CD4-positive, alpha-beta memory T cell (primary cell): ENCODE results near the gene ZXDC. TPM values are rescaled to one million over a fixed set of nuclear protein-coding genes. Genes with fewer than 3 reads are reported as not detected.

Source experiments
- CTCF ChIA-PET: fragments of 350-600 bp; sonication (Branson Sonifier 250); formaldehyde crosslinking; loops from one replicate; lab custom pipeline; 2021; ENCODE audit warnings: inconsistent platforms; ENCODE audit not compliant: partially characterized antibody; lab: Charles Lee
- POLR2A ChIA-PET: fragments of 350-600 bp; sonication (Branson Sonifier 250); formaldehyde crosslinking; loops from one replicate; lab custom pipeline; 2021; ENCODE audit not compliant: partially characterized antibody; lab: Charles Lee
- DNase-seq, 5 donors: peaks; one replicate each; pipeline versions ENCODE4 v3.0.0 to v3.0.0-alpha.2; 2020 to 2022; ENCODE audit warnings: mixed read lengths in 1 of 5
- H3K27ac ChIP-seq: one replicate; pipeline ENCODE4 v1.7.0; 2013; ENCODE audit warnings: low read depth, low read length
- H3K27me3 ChIP-seq: 2 replicates; pipeline ENCODE4 v1.7.0; 2013; ENCODE audit warnings: mild to moderate bottlenecking, low read length, moderate library complexity; ENCODE audit not compliant: insufficient read depth
- H3K36me3 ChIP-seq: 2 replicates; pipeline ENCODE4 v1.7.0; 2013; ENCODE audit warnings: mild to moderate bottlenecking, low read length, moderate library complexity; ENCODE audit not compliant: insufficient read depth
- H3K4me1 ChIP-seq: 2 replicates; pipeline ENCODE4 v1.7.0; 2013; ENCODE audit warnings: mild to moderate bottlenecking, low read length, moderate library complexity; ENCODE audit not compliant: insufficient read depth
- H3K4me3 ChIP-seq, 2 donors: one replicate each; pipeline ENCODE4 v1.7.0; 2013; ENCODE audit warnings: low read length in 2 of 2, mild to moderate bottlenecking in 1 of 2
- H3K9me3 ChIP-seq, 2 donors: one replicate each; pipeline ENCODE4 v1.7.0; 2013; ENCODE audit warnings: low read length in 2 of 2, control low read depth in 1 of 2; ENCODE audit not compliant: control insufficient read depth in 1 of 2
- H3K27ac Mint-ChIP-seq, 7 donors: one replicate each; pipeline ENCODE4 v1.8.0; 2020 to 2021; ENCODE audit warnings: mixed read lengths in 7 of 7, mild to moderate bottlenecking in 6 of 7, inconsistent platforms in 3 of 7, moderate library complexity in 3 of 7
- H3K27me3 Mint-ChIP-seq, 2 donors: one replicate each; pipeline ENCODE4 v1.8.0; 2020 to 2021; ENCODE audit warnings: mixed read lengths in 2 of 2
- H3K36me3 Mint-ChIP-seq, 2 donors: one replicate each; pipeline ENCODE4 v1.8.0; 2020 to 2021; ENCODE audit warnings: mixed read lengths in 2 of 2, inconsistent platforms in 1 of 2, mild to moderate bottlenecking in 1 of 2
- H3K4me1 Mint-ChIP-seq, 4 donors: one replicate each; pipeline ENCODE4 v1.8.0; 2020 to 2021; ENCODE audit warnings: mixed read lengths in 4 of 4, mild to moderate bottlenecking in 1 of 4
- H3K4me3 Mint-ChIP-seq, 8 donors: one replicate each; pipeline ENCODE4 v1.8.0; 2020 to 2021; ENCODE audit warnings: mixed read lengths in 8 of 8, mild to moderate bottlenecking in 7 of 8, moderate library complexity in 6 of 8, inconsistent platforms in 3 of 8
- H3K9me3 Mint-ChIP-seq, 8 donors: one replicate each; pipeline ENCODE4 v1.8.0; 2020 to 2021; ENCODE audit warnings: mixed read lengths in 8 of 8, mild to moderate bottlenecking in 5 of 8, inconsistent platforms in 3 of 8, moderate library complexity in 1 of 8
- intact Hi-C: fragments of 100-400 bp; cut with micrococcal nuclease; formaldehyde crosslinking; loops from one replicate; pipeline ENCODE4 v1.15.1; 2023
- polyA plus RNA-seq, 2 donors: library from polyadenylated mRNA; unstranded; fragments of 300-500 nt; fragmentation: Illumina TruSeq; gene quantifications; one replicate each; pipeline ENCODE4 v1.2.3, GENCODE V29; 2021
- total RNA-seq, 2 experiments: library from RNA; stranded (reverse); gene quantifications; one replicate each; pipeline ENCODE4 v1.2.3, GENCODE V29; 2021

The ZXDC gene
- total and polyA plus RNA-seq, 4 experiments from 2014 or later = 10.3 to 66.3 (median 42.9) TPM

DNA sequence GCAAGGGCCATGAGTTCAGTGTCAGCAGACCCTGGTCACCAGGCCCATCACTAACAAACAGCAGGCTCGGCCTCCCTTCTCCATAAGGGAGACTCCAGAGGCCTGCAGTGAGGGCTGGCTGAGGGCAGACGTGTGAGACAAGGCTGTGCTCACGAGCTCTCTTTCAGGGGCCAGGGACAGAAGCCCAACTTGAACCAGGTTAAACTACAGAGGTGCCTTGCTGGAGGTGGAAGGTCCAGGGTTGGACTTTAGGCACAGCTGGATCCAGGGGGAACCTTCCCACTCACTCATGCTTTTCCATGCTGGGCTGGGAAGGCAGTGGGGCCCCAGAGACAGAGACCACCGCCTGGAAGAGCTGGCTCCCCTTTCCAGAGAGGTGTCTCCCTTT, 62.0 kb downstream of the ZXDC start:
- Mint-ChIP-seq H3K27me3 (peaks cover 27 to 31% of the 10 kb centered on the region in 2 donors), H3K36me3 (no peaks in the 10 kb centered on the region), H3K4me1 (no peaks in the 10 kb centered on the region), H3K9me3 (peaks cover 0 to 16% (median 0%) of the 10 kb centered on the region in 8 donors), H3K27ac (no peak overlapping the region), H3K4me3 (no peak overlapping the region)
- ChIA-PET CTCF (no interaction called here), POLR2A (no interaction called here)
- Histone ChIP-seq H3K27me3 (no peaks in the 10 kb centered on the region), H3K4me1 (no peaks in the 10 kb centered on the region), H3K36me3 (no peaks in the 10 kb centered on the region), H3K9me3 (no peaks in the 10 kb centered on the region), H3K27ac (no peak overlapping the region), H3K4me3 (no peak overlapping the region)
- intact Hi-C loops = no loop called here
- DNase-seq = no peak

DNA sequence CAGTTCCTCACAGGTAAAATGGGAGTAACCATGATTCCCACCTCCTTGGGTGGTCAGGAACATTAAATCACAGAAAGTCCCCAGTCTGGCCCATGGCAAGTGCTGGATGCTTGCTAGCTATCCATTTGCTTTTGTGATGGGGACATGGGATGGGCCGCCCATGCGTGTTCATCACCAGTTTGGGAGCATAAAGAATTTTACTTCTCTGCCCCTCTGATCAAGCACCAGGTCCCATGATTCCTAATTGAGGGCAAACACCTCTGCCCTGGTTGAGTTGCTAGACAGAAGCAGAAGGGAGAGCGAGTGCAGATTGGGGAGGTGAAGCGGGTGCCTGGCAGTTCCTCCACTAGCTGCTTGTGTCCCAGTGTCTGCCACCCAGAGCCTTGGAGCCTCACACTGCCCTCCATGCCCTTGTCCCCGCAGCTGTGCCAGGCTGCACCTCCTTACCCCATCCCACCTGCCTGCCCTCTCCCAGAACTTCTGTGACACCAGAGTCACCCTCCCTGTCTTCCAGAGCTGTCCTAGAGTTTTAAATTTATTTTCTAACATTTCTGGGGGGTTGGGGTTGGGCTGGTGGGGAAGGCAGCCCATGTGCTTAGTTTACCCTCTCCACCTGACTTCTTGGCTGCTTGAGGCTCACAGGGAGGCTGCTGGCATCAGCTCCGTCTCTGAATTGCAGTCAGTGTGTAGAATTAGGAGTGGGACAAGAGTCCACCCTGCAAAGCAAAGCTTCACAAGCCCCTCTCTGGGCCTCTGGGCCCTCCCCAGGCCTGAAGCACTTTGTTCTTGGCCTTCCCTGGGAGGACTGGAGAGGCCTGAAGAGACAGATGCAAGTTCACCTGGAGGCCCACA, 62.6 kb downstream of the ZXDC start:
- intact Hi-C loops = no loop called here
- Histone ChIP-seq H3K36me3 (no peaks in the 10 kb centered on the region), H3K9me3 (no peaks in the 10 kb centered on the region), H3K4me1 (no peaks in the 10 kb centered on the region), H3K27me3 (no peaks in the 10 kb centered on the region), H3K27ac (no peak overlapping the region), H3K4me3 (no peak overlapping the region)
- no peak for DNase-seq
- H3K27ac Mint-ChIP-seq = peak overlapping the region in 1 of 7 donors; percentile 41
- H3K9me3 Mint-ChIP-seq = peaks cover 0 to 16% (median 0%) of the 10 kb centered on the region in 8 donors
- peaks cover 28 to 35% of the 10 kb centered on the region in 2 donors for H3K27me3 Mint-ChIP-seq
- CTCF ChIA-PET = no interaction called here
- POLR2A ChIA-PET = no interaction called here
- H3K4me3 Mint-ChIP-seq = no peak overlapping the region
- no peaks in the 10 kb centered on the region for H3K4me1 Mint-ChIP-seq
- no peaks in the 10 kb centered on the region for H3K36me3 Mint-ChIP-seq

DNA sequence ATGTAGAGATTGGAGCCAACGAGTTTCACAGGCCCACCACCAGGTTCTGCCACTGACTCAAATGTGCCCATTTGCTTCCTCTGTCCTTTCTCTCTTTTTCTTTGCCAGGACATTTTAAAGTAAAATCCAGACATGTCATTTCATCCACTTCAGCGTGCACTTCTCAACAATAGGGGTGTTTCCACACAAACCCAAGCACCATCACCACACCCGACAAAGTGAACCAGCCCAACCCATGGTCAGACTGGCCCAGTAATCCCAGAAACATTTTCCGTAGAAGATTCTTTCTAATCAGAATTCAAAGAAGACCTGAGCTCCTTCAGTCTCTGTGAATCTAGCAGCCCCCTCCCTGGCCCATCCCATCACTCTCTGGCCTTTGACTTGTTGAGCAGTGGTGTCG, 67.6 kb downstream of the ZXDC start:
- H3K36me3 Mint-ChIP-seq = no peaks in the 10 kb centered on the region
- H3K4me3 Mint-ChIP-seq = no peak overlapping the region
- ChIA-PET POLR2A (no interaction called here), CTCF (no interaction called here)
- Histone ChIP-seq H3K27ac (no peak overlapping the region), H3K9me3 (no peaks in the 10 kb centered on the region), H3K27me3 (no peaks in the 10 kb centered on the region), H3K4me3 (no peak overlapping the region), H3K36me3 (no peaks in the 10 kb centered on the region), H3K4me1 (no peaks in the 10 kb centered on the region)
- H3K27ac Mint-ChIP-seq = no peak overlapping the region
- no peaks in the 10 kb centered on the region for H3K4me1 Mint-ChIP-seq
- intact Hi-C loops = no loop called here
- DNase-seq = no peak
- H3K27me3 Mint-ChIP-seq = peaks cover 12 to 52% of the 10 kb centered on the region in 2 donors
- peaks cover 0 to 16% (median under 1%) of the 10 kb centered on the region in 8 donors for H3K9me3 Mint-ChIP-seq

DNA sequence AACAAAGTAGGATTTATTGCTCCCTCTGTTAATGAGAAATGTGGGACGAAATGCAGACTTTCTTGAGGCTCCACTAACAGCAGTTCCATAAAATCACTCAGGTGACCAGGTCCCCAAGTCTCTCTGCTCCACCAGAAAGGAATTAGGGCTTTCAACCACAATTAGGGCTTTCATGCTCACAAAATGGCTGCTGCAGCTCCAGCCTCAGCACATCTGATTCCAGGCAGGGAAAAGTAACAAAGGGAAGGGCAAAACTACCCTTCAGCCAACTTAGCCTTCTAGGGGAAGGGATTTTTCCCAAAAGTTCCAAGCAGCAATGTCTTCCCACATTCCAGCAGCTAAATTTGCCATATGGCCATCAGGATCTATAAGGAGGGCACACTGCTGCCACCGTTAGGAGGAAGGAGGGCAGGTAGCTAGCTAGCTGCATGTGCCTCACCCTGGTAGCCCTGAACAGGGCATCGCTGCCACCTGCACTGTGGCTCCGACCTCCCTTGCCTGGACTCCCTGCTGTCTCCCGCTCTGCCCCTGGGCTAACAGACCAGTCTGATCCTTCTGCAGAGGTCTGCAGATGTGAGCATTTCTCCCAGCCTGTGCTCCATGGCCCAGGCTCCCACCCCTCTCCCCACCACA, 68.2 kb downstream of the ZXDC start:
- POLR2A ChIA-PET = no interaction called here
- H3K9me3 Mint-ChIP-seq = peaks cover 0 to 16% (median under 1%) of the 10 kb centered on the region in 8 donors
- H3K4me3 Mint-ChIP-seq = no peak overlapping the region
- H3K4me3 ChIP-seq = no peak overlapping the region
- CTCF ChIA-PET = interaction anchor here (1.3 kb wide), 1 partner anchor 11 kb away, joined by 3 read pairs; no protein-coding TSS in a partner anchor
- no peaks in the 10 kb centered on the region for H3K9me3 ChIP-seq
- no peaks in the 10 kb centered on the region for H3K27me3 ChIP-seq
- DNase-seq = no peak
- H3K36me3 ChIP-seq = no peaks in the 10 kb centered on the region
- no peaks in the 10 kb centered on the region for H3K36me3 Mint-ChIP-seq
- intact Hi-C loops = no loop called here
- H3K27ac Mint-ChIP-seq = no peak overlapping the region
- H3K4me1 ChIP-seq = no peaks in the 10 kb centered on the region
- H3K27me3 Mint-ChIP-seq = peaks cover 14 to 53% of the 10 kb centered on the region in 2 donors
- no peaks in the 10 kb centered on the region for H3K4me1 Mint-ChIP-seq
- no peak overlapping the region for H3K27ac ChIP-seq

DNA sequence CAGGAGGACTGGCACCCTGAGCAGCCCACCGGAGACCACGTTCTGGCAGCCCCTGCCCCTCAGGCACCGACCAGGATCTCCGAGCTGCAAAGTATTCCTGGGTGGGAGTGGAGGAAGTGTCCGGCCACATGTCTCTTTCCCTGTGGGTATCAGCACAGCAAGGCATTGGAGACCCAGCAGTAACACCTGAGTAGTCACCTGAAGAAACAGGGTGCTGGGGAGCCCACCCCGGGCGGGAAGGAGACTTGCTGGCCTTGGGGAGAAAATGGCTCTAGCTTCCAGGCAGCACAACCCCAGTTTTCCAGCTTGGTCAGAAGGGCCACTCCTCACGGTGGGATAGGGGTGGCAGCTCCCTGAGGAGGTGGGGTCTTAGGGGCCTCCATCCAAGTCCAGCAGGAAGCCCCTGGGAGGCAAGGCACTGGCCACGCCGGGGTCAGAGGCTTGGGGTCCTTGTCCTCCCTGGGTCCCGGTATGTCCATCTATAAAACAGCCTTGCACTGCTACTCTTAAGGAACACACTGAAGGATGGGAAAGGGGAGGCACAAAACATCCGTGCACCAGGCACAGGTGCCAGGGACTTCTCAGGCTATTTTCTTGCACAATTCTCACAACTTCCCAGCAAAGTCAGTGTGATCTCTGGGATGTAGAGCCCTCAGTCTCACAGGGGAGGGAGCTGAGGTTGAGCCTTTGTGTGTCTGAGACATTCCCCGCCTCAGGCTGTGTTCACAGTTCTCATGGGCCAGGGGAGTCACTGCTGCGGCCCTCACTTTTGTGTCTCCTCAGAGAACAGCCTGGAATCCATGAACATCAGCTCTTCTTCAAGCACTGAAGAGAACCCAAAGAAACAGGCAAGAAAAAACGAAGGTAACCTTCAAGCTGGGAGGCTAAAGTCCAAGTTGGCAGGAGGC, 69.0 kb downstream of the ZXDC start:
- Histone ChIP-seq H3K9me3 (no peaks in the 10 kb centered on the region), H3K27ac (no peak overlapping the region), H3K4me1 (no peaks in the 10 kb centered on the region), H3K27me3 (no peaks in the 10 kb centered on the region), H3K4me3 (no peak overlapping the region), H3K36me3 (no peaks in the 10 kb centered on the region)
- peaks cover 0 to 13% (median under 1%) of the 10 kb centered on the region in 8 donors for H3K9me3 Mint-ChIP-seq
- no peak overlapping the region for H3K27ac Mint-ChIP-seq
- no peak for DNase-seq
- no peak overlapping the region for H3K4me3 Mint-ChIP-seq
- no peaks in the 10 kb centered on the region for H3K4me1 Mint-ChIP-seq
- intact Hi-C loops = no loop called here
- ChIA-PET POLR2A (no interaction called here), CTCF (interaction anchor here (1.3 kb wide), 1 partner anchor 11 kb away, joined by 3 read pairs; no protein-coding TSS in a partner anchor)
- no peaks in the 10 kb centered on the region for H3K36me3 Mint-ChIP-seq
- H3K27me3 Mint-ChIP-seq = peaks cover 16 to 51% of the 10 kb centered on the region in 2 donors

DNA sequence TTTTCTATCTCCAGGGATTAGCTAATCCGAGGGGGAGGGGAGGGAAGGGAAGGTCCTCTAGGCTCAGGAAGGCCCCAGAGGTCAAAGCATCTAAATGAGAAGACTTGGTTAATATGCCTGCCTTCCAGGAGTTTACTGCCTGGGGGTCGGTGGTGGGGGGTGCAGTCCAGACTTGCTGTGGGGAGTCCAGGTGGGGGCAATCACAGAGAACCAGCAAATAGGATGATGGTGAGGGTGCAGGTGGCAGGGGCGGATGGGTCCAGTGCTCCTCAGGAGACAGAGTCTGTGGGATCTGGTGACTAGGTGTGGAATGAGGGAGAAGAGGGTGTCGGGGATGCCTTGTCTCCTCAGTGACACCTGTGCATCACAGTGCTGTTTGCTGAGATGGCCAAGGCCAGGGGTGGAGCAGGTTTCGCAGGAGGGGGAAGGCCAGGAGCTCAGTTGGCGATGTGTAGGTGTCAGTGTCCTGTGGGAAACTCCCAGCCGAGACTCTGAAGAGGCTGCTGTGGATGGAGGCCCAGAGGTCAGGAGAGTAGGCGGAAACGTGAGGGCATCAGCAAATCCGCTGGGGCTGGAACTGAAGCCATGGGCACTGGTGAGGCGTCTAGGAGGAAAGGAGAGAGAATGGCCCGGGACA, 72.9 kb downstream of the ZXDC start:
- Mint-ChIP-seq H3K27me3 (peaks cover 7 to 29% of the 10 kb centered on the region in 2 donors), H3K36me3 (no peaks in the 10 kb centered on the region), H3K9me3 (peaks cover 0 to 5% (median 0%) of the 10 kb centered on the region in 8 donors), H3K4me3 (peak overlapping the region in 1 of 8 donors; percentile 21), H3K4me1 (no peaks in the 10 kb centered on the region), H3K27ac (peak overlapping the region in 1 of 7 donors; percentile 11)
- Histone ChIP-seq H3K27ac (no peak overlapping the region), H3K4me3 (no peak overlapping the region), H3K9me3 (no peaks in the 10 kb centered on the region), H3K4me1 (no peaks in the 10 kb centered on the region), H3K27me3 (no peaks in the 10 kb centered on the region), H3K36me3 (no peaks in the 10 kb centered on the region)
- intact Hi-C loops = no loop called here
- DNase-seq = no peak
- POLR2A ChIA-PET = no interaction called here
- CTCF ChIA-PET = no interaction called here
